HEK293 (cell line): ENCODE results near the gene HOXA11.

ENCODE experiments used
- CTCF ChIA-PET: fragments of 350-600 bp; formaldehyde crosslinking; extraction: SDS; loops from one replicate; lab custom pipeline; 2021; ENCODE audit warnings: antibody characterized with exemption; lab: Yijun Ruan, JAX
- POLR2A ChIA-PET: fragments of 300-600 bp; formaldehyde crosslinking; extraction: SDS; loops from one replicate; lab custom pipeline; 2020; ENCODE audit warnings: antibody characterized with exemption, inconsistent platforms; lab: Yijun Ruan, JAX
- H3K27ac ChIP-seq: fragments of 200-500 bp; sonication (Bioruptor generic); 2 replicates; pipeline ENCODE4 v1.5.1; 2014; ENCODE audit warnings: low read depth, low read length, control low read depth, inconsistent platforms; ENCODE audit errors: extremely low read depth
- H3K36me3 ChIP-seq, 2 experiments: fragments of 200-500 bp in 1 of 2; sonication (Bioruptor generic) in 1 of 2; 1 replicate in 1 of 2; 2 replicates in 1 of 2; pipeline ENCODE4 v1.5.1; 2014 to 2017; ENCODE audit warnings: inconsistent platforms in 2 of 2, low read length in 2 of 2; ENCODE audit not compliant: control insufficient read depth in 2 of 2, insufficient read depth in 1 of 2
- H3K4me1 ChIP-seq: fragments of 200-500 bp; sonication (Bioruptor generic); 2 replicates; pipeline ENCODE4 v1.5.1; 2014; ENCODE audit warnings: mild to moderate bottlenecking, low read length, inconsistent platforms; ENCODE audit not compliant: control insufficient read depth, insufficient read depth
- H3K4me3 ChIP-seq: 2 replicates; pipeline ENCODE4 v1.5.1; 2011; ENCODE audit warnings: low read depth, mild to moderate bottlenecking, control low read depth, low read length, moderate library complexity
- H3K9me3 ChIP-seq: fragments of 200-500 bp; sonication (Bioruptor generic); 2 replicates; pipeline ENCODE4 v1.5.1; 2014; ENCODE audit warnings: low read depth, low read length, inconsistent platforms; ENCODE audit not compliant: control insufficient read depth, insufficient read depth
- REPIN1 ChIP-seq: fragments of 450-650 bp; formaldehyde crosslinking; IDR thresholded peaks from 2 replicates; pipeline ENCODE4 v1.5.1; 2017; ENCODE audit warnings: missing biosample characterization, missing genetic modification characterization, low read depth
- SP2 ChIP-seq: fragments of 450-650 bp; formaldehyde crosslinking; IDR thresholded peaks from 2 replicates; pipeline ENCODE4 v1.5.1; 2016; ENCODE audit warnings: missing biosample characterization, missing genetic modification characterization
- WT1 ChIP-seq: fragments of 450-650 bp; formaldehyde crosslinking; IDR thresholded peaks from 2 replicates; pipeline ENCODE4 v1.5.1; 2016; ENCODE audit warnings: missing biosample characterization, missing genetic modification characterization
- ZBTB8A ChIP-seq: fragments of 450-650 bp; formaldehyde crosslinking; IDR thresholded peaks from 2 replicates; pipeline ENCODE4 v1.5.1; 2016; ENCODE audit warnings: missing biosample characterization, missing genetic modification characterization
- ZIC2 ChIP-seq: fragments of 450-650 bp; formaldehyde crosslinking; IDR thresholded peaks from 2 replicates; pipeline ENCODE4 v1.5.1; 2016; ENCODE audit warnings: missing biosample characterization, missing genetic modification characterization
- ZNF274 ChIP-seq, 2 experiments: fragments of 200-500 bp in 1 of 2; fragments of 450-650 bp in 1 of 2; sonication (Bioruptor generic) in 1 of 2; formaldehyde crosslinking in 1 of 2; IDR thresholded peaks; 2 replicates each; pipeline versions ENCODE4 v1.5.1 to v1.6.1; 2014 to 2016; ENCODE audit warnings: borderline replicate concordance in 1 of 2, inconsistent platforms in 1 of 2, low read length in 1 of 2, missing biosample characterization in 1 of 2, missing genetic modification characterization in 1 of 2
- ZNF302 ChIP-seq: fragments of 450-650 bp; formaldehyde crosslinking; IDR thresholded peaks from 2 replicates; pipeline ENCODE4 v1.5.1; 2016; ENCODE audit warnings: missing biosample characterization, missing genetic modification characterization, low read depth
- ZNF394 ChIP-seq: fragments of 450-650 bp; formaldehyde crosslinking; IDR thresholded peaks from 2 replicates; pipeline ENCODE4 v1.5.1; 2016; ENCODE audit warnings: missing biosample characterization, missing genetic modification characterization, mild to moderate bottlenecking, moderate library complexity, borderline replicate concordance
- ZNF510 ChIP-seq: fragments of 450-650 bp; formaldehyde crosslinking; IDR thresholded peaks from 2 replicates; pipeline ENCODE4 v1.5.1; 2018; ENCODE audit warnings: mild to moderate bottlenecking, missing genetic modification characterization, missing biosample characterization; ENCODE audit not compliant: insufficient replicate concordance
- ZNF76 ChIP-seq: fragments of 450-650 bp; formaldehyde crosslinking; IDR thresholded peaks from 2 replicates; pipeline ENCODE4; 2016; ENCODE audit warnings: low read depth, missing biosample characterization, missing genetic modification characterization, borderline replicate concordance
- TF ChIP-seq, protein P1 (sequence below): fragments of 450-650 bp; formaldehyde crosslinking; IDR thresholded peaks from 2 replicates; pipeline ENCODE4 v1.5.1; 2016; ENCODE audit warnings: missing biosample characterization, missing genetic modification characterization
- TF ChIP-seq, protein P2 (sequence below): fragments of 450-650 bp; formaldehyde crosslinking; IDR thresholded peaks from 2 replicates; pipeline ENCODE4 v1.5.1; 2017; ENCODE audit warnings: missing biosample characterization, mild to moderate bottlenecking, missing genetic modification characterization, moderate library complexity
- TF ChIP-seq, protein P3 (sequence below): fragments of 450-650 bp; formaldehyde crosslinking; IDR thresholded peaks from 2 replicates; pipeline ENCODE4 v1.5.1; 2016; ENCODE audit warnings: missing biosample characterization, missing genetic modification characterization
- TF ChIP-seq, protein P4 (sequence below): fragments of 450-650 bp; formaldehyde crosslinking; IDR thresholded peaks from 2 replicates; pipeline ENCODE4 v1.5.1; 2016; ENCODE audit warnings: missing biosample characterization, missing genetic modification characterization
- TF ChIP-seq, protein P5 (sequence below): fragments of 450-650 bp; formaldehyde crosslinking; IDR thresholded peaks from 2 replicates; pipeline ENCODE4 v1.5.1; 2016; ENCODE audit warnings: missing biosample characterization, missing genetic modification characterization
- TF ChIP-seq, protein P6 (sequence below): fragments of 450-650 bp; formaldehyde crosslinking; optimal IDR thresholded peaks from 2 replicates; pipeline ENCODE3; 2016; ENCODE audit warnings: missing biosample characterization, mild to moderate bottlenecking, missing genetic modification characterization

Gene HOXA11

DNA sequence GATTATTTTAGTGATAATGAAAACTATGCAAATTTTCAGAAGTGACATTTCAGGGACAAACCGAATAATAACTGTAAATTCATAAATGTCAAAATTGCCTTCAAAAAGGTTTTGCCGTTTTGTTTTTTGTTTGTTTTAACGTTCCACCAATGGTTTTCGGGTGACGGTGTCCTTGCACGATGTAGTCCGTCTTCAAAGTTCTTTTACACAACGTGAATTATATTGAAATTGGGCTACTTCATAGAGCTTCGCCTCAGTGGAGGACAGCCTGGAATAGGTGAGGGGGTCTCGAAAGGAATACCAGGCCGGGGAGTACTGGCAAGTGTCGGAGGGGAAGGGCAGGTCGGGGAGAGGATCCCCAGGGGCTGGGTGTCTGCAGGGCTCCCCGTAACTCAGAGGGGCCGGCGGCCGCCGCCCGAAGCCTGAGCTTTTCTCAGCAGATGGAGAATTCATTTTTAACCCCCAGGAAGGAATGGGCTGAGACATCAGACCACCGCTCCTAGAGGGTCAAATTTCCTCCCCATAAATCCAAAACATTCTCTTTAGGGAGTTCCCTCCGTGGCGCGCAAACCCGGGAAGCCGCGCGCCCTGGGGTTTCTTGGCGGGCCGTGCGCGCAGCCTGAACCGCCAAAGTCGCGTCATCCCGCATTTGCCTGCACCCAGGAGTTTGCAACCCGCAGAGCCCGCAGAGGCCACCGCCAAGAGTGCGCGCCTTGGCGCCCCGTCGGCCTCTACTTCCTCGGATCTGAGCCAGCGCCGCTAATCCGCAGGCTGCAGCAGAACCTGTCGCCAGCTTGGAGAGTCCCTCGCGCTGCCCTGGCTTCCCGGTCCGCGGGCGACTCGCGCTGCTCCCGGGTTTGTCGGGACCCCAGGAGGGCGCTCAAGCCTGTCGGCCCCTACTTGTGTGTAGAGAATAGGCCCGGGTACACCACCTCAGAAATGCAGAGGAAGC lies 40.2 kb upstream of the HOXA11 start:
- ChIA-PET CTCF (no interaction called here), POLR2A (no interaction called here)
- TF ChIP-seq, protein P1, sequence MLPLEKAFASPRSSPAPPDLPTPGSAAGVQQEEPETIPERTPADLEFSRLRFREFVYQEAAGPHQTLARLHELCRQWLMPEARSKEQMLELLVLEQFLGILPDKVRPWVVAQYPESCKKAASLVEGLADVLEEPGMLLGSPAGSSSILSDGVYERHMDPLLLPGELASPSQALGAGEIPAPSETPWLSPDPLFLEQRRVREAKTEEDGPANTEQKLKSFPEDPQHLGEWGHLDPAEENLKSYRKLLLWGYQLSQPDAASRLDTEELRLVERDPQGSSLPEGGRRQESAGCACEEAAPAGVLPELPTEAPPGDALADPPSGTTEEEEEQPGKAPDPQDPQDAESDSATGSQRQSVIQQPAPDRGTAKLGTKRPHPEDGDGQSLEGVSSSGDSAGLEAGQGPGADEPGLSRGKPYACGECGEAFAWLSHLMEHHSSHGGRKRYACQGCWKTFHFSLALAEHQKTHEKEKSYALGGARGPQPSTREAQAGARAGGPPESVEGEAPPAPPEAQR (tag by site-specific recombination), result no peak
- TF ChIP-seq, protein P2, sequence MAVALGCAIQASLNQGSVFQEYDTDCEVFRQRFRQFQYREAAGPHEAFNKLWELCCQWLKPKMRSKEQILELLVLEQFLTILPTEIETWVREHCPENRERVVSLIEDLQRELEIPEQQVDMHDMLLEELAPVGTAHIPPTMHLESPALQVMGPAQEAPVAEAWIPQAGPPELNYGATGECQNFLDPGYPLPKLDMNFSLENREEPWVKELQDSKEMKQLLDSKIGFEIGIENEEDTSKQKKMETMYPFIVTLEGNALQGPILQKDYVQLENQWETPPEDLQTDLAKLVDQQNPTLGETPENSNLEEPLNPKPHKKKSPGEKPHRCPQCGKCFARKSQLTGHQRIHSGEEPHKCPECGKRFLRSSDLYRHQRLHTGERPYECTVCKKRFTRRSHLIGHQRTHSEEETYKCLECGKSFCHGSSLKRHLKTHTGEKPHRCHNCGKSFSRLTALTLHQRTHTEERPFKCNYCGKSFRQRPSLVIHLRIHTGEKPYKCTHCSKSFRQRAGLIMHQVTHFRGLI (tag by site-specific recombination), result no peak
- TF ChIP-seq, protein P3, sequence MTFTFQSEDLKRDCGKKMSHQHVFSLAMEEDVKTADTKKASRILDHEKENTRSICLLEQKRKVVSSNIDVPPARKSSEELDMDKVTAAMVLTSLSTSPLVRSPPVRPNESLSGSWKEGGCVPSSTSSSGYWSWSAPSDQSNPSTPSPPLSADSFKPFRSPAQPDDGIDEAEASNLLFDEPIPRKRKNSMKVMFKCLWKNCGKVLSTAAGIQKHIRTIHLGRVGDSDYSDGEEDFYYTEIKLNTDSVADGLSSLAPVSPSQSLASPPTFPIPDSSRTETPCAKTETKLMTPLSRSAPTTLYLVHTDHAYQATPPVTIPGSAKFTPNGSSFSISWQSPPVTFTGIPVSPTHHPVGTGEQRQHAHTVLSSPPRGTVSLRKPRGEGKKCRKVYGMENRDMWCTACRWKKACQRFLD (tag by site-specific recombination), result no peak
- TF ChIP-seq, protein P4, sequence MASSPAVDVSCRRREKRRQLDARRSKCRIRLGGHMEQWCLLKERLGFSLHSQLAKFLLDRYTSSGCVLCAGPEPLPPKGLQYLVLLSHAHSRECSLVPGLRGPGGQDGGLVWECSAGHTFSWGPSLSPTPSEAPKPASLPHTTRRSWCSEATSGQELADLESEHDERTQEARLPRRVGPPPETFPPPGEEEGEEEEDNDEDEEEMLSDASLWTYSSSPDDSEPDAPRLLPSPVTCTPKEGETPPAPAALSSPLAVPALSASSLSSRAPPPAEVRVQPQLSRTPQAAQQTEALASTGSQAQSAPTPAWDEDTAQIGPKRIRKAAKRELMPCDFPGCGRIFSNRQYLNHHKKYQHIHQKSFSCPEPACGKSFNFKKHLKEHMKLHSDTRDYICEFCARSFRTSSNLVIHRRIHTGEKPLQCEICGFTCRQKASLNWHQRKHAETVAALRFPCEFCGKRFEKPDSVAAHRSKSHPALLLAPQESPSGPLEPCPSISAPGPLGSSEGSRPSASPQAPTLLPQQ (tag by site-specific recombination), result no peak
- TF ChIP-seq ZBTB8A (tag by site-specific recombination) (no peak), REPIN1 (tag by site-specific recombination) (no peak), WT1 (tag by site-specific recombination) (no peak), ZNF510 (no peak), ZNF302 (tag by site-specific recombination) (no peak), SP2 (tag by site-specific recombination) (no peak), ZNF76 (tag by site-specific recombination) (no peak), ZNF394 (no peak), ZIC2 (tag by site-specific recombination) (no peak), ZNF274 (IDR thresholded peaks at IDR 0.05; ENCODE audit: low read length) (no peak), ZNF274 (tag by site-specific recombination; IDR thresholded peaks at IDR 0.05; ENCODE audit: borderline replicate concordance) (no peak)
- TF ChIP-seq, protein P5, sequence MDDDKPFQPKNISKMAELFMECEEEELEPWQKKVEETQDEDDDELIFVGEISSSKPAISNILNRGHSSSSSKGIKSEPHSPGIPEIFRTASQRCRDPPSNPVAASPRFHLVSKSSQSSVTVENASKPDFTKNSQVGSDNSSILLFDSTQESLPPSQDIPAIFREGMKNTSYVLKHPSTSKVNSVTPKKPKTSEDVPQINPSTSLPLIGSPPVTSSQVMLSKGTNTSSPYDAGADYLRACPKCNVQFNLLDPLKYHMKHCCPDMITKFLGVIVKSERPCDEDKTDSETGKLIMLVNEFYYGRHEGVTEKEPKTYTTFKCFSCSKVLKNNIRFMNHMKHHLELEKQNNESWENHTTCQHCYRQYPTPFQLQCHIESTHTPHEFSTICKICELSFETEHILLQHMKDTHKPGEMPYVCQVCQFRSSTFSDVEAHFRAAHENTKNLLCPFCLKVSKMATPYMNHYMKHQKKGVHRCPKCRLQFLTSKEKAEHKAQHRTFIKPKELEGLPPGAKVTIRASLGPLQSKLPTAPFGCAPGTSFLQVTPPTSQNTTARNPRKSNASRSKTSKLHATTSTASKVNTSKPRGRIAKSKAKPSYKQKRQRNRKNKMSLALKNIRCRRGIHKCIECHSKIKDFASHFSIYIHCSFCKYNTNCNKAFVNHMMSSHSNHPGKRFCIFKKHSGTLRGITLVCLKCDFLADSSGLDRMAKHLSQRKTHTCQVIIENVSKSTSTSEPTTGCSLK (tag by site-specific recombination), result no peak
- TF ChIP-seq, protein P6, sequence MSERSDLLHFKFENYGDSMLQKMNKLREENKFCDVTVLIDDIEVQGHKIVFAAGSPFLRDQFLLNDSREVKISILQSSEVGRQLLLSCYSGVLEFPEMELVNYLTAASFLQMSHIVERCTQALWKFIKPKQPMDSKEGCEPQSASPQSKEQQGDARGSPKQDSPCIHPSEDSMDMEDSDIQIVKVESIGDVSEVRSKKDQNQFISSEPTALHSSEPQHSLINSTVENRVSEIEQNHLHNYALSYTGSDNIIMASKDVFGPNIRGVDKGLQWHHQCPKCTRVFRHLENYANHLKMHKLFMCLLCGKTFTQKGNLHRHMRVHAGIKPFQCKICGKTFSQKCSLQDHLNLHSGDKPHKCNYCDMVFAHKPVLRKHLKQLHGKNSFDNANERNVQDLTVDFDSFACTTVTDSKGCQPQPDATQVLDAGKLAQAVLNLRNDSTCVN (tag by site-specific recombination), result no peak
- Histone ChIP-seq H3K36me3 (no peaks in the 10 kb centered on the region), H3K9me3 (no peaks in the 10 kb centered on the region), H3K4me3 (no peak overlapping the region), H3K27ac (no peak overlapping the region), H3K4me1 (no peaks in the 10 kb centered on the region)
